ENCODE results near the gene TTI1. TPM values are rescaled to one million over a fixed set of nuclear protein-coding genes. Genes with fewer than 3 reads are reported as not detected.

The TTI1 gene
- total and polyA plus RNA-seq, 9 donors: 9.3 to 19.7 (median 16.3) TPM

DNA sequence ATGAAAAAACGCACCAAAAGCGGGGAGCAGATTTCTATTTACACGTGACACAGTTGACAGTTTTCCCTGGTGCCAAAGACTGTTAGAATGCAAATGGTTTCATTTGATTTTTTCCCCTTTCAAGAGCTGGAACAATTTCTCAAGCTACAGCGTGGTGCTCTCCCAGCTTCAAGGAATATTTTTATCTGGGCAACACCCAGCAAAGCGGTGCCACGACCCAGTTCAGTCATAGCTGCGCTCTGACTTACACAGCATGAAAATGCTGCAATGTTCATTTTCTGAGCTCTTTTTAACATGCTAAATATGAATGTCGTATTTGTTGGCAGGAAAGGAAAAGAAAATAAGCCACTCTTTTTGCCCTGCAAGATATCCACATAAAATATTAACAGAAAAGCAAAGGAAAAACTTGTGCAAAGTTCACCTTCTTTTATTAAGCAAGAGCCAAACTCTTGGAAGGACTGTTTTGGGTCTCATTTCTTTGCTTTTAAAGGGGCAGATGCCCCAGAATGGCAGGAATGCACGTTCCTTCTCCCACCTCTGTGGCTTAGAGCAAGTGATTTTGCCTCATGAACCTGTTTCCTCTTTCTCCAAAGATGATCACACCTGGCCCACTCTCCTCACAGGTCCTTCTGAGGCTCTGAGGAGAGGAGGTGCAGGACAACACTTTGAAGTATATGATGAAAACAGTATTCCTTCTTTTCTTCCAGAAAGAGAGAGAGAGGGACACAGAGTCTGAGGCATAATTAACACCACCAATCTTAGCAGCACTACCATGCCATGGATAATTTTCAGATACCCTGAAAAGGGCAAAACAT lies 47.0 kb downstream of the TTI1 start:
- TF ChIP-seq CTCF (IDR thresholded peaks at IDR 0.05) (no peak), POLR2A (IDR thresholded peaks at IDR 0.05) (no peak), EP300 (IDR thresholded peaks at IDR 0.05) (no peak)
- intact Hi-C loops (cut with DNase I): no loop called here
- no peak overlapping the region for H3K4me3 ChIP-seq
- no peaks in the 10 kb centered on the region for H3K36me3 ChIP-seq
- H3K9me3 ChIP-seq: no peaks in the 10 kb centered on the region
- H3K4me1 ChIP-seq (ENCODE audit: insufficient read depth): peaks cover 3% of the 10 kb centered on the region
- H3K27ac ChIP-seq: no peak overlapping the region
- DNase-seq: no peak
- WGBS, 3 donors: 53 to 75% (median 60%) methylated on average over 9 of the region's 9 CpGs
- no peaks in the 10 kb centered on the region for H3K27me3 ChIP-seq

GRCh38 chr20:37984018-37984785 lies 49.1 kb downstream of the TTI1 start:
- 75 to 79% (median 79%) methylated on average over 14 of the region's 14 CpGs for WGBS, 3 donors
- intact Hi-C loops (cut with DNase I): no loop called here
- DNase-seq: no peak
- TF ChIP-seq POLR2A (IDR thresholded peaks at IDR 0.05): no peak
- TF ChIP-seq CTCF (IDR thresholded peaks at IDR 0.05): no peak
- TF ChIP-seq EP300 (IDR thresholded peaks at IDR 0.05): no peak
- H3K27me3 ChIP-seq: no peaks in the 10 kb centered on the region
- H3K4me1 ChIP-seq (ENCODE audit: insufficient read depth): peaks cover 2% of the 10 kb centered on the region
- H3K4me3 ChIP-seq: no peak overlapping the region
- H3K36me3 ChIP-seq: no peaks in the 10 kb centered on the region
- H3K27ac ChIP-seq: no peak overlapping the region
- H3K9me3 ChIP-seq: no peaks in the 10 kb centered on the region

- DNase-seq: no peak
- no peak overlapping the region for H3K4me3 ChIP-seq
- intact Hi-C loops (cut with DNase I): no loop called here
- H3K27ac ChIP-seq: no peak overlapping the region
- no peak for TF ChIP-seq POLR2A (IDR thresholded peaks at IDR 0.05)
- TF ChIP-seq EP300 (IDR thresholded peaks at IDR 0.05): no peak
- no peak for TF ChIP-seq CTCF (IDR thresholded peaks at IDR 0.05)
- H3K4me1 ChIP-seq (ENCODE audit: insufficient read depth): peaks cover 2% of the 10 kb centered on the region
- H3K27me3 ChIP-seq: no peaks in the 10 kb centered on the region
- no peaks in the 10 kb centered on the region for H3K9me3 ChIP-seq
- WGBS, 3 donors: 80 to 84% (median 82%) methylated on average over 13 of the region's 13 CpGs
- H3K36me3 ChIP-seq: no peaks in the 10 kb centered on the region
These were observed 50.0 kb downstream of the TTI1 start for GRCh38 chr20:37983286-37983685.

DNA sequence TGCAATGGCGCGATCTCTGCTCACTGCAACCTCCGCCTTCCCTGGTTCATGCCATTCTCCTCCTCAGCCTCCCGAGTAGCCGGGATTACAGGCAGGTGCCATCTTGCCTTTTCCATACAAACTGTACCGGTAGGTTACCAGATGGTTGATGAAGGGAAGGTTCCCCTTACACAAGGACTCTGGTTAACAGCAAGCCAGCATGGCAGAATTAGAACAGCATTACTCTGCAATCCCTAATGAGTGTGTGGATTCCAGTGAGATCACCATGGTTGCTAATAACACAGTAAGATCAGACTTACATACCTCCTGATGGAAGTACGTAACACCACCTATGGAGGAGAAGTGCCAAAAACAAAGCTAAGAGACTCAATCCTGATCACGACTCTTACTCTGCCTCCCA lies 51.7 kb downstream of the TTI1 start:
- H3K9me3 ChIP-seq: no peaks in the 10 kb centered on the region
- 94 to 96% (median 95%) methylated on average over 8 of the region's 8 CpGs for WGBS, 3 donors
- no peaks in the 10 kb centered on the region for H3K4me1 ChIP-seq (ENCODE audit: insufficient read depth)
- no peak for DNase-seq
- intact Hi-C loops (cut with DNase I): no loop called here
- no peak overlapping the region for H3K4me3 ChIP-seq
- no peaks in the 10 kb centered on the region for H3K36me3 ChIP-seq
- H3K27me3 ChIP-seq: no peaks in the 10 kb centered on the region
- H3K27ac ChIP-seq: no peak overlapping the region
- TF ChIP-seq CTCF (IDR thresholded peaks at IDR 0.05) (no peak), POLR2A (IDR thresholded peaks at IDR 0.05) (no peak), EP300 (IDR thresholded peaks at IDR 0.05) (no peak)

Data from ovary (tissue), 9 donors.